Measurements from ENCODE around the gene NATD1.
"Not testable (repeated sequence)": the region's sequence is repeated elsewhere in the genome, so short reads cannot be mapped to it uniquely, and the experiment has no call there.

The NATD1 gene

DNA sequence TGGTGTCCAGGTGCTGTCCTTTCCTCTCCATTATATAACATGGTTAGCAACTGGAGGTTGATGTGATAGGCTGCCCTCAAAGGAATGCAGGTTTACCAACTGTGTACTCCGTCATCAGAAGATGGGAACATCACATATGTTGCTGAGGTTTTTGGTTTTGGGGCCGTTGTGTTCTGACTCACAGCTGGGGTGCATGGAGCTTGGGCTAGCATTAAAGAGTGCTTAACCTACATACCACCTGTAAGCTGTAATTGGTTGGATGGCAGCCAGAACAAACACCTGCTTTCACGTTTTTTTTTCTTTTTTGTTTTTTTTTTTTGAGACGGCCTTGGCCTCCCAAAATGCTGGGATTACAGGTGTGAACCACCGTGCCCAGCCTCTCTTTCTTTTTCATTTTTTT lies 60.2 kb downstream of the NATD1 start:
- Histone ChIP-seq H3K27me3 (ENCODE audit: control insufficient read depth, insufficient read depth, low read length) (no peaks in the 10 kb centered on the region), H3K9me3 (ENCODE audit: control insufficient read depth, low read length) (no peaks in the 10 kb centered on the region), H3K36me3 (ENCODE audit: control insufficient read depth, insufficient read depth, low read length) (no peaks in the 10 kb centered on the region), H3K27ac (no peak overlapping the region), H3K4me3 (ENCODE audit: low read depth, low read length) (no peak overlapping the region), H3K4me1 (no peaks in the 10 kb centered on the region), H3K4me2 (ENCODE audit: low read length) (no peak overlapping the region), H3K79me2 (peaks cover 7% of the 10 kb centered on the region), H2AFZ (no peak overlapping the region), H3K9ac (no peak overlapping the region)
- TF ChIP-seq, protein P1, sequence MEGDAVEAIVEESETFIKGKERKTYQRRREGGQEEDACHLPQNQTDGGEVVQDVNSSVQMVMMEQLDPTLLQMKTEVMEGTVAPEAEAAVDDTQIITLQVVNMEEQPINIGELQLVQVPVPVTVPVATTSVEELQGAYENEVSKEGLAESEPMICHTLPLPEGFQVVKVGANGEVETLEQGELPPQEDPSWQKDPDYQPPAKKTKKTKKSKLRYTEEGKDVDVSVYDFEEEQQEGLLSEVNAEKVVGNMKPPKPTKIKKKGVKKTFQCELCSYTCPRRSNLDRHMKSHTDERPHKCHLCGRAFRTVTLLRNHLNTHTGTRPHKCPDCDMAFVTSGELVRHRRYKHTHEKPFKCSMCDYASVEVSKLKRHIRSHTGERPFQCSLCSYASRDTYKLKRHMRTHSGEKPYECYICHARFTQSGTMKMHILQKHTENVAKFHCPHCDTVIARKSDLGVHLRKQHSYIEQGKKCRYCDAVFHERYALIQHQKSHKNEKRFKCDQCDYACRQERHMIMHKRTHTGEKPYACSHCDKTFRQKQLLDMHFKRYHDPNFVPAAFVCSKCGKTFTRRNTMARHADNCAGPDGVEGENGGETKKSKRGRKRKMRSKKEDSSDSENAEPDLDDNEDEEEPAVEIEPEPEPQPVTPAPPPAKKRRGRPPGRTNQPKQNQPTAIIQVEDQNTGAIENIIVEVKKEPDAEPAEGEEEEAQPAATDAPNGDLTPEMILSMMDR (IDR thresholded peaks at IDR 0.05) = no peak

DNA sequence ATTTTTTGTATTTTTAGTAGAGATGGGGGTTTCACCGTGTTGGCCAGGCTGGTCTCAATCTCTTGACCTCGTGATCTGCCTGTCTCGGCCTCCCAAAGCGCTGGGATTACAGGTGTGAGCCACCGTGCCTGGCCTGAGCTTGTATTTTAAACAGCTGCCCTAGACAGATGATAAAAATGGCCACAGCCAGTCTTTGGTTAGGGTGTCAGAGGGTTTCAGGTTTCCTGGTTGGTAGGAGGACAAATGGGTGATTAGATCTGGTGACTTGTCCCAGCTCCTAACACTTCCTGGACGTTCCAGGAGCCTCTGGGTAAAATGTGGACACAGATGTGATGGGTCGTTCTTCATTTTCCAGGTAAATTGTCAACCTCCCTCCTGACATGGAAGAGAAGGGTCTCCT lies 60.8 kb downstream of the NATD1 start:
- H2AFZ ChIP-seq; H3K27ac ChIP-seq; H3K4me3 ChIP-seq (ENCODE audit: low read depth, low read length); H3K79me2 ChIP-seq; H3K9me3 ChIP-seq (ENCODE audit: control insufficient read depth, low read length); H3K4me1 ChIP-seq; H3K9ac ChIP-seq; H3K4me2 ChIP-seq (ENCODE audit: low read length); H3K36me3 ChIP-seq (ENCODE audit: control insufficient read depth, insufficient read depth, low read length); H3K27me3 ChIP-seq (ENCODE audit: control insufficient read depth, insufficient read depth, low read length): not testable (repeated sequence)

DNA sequence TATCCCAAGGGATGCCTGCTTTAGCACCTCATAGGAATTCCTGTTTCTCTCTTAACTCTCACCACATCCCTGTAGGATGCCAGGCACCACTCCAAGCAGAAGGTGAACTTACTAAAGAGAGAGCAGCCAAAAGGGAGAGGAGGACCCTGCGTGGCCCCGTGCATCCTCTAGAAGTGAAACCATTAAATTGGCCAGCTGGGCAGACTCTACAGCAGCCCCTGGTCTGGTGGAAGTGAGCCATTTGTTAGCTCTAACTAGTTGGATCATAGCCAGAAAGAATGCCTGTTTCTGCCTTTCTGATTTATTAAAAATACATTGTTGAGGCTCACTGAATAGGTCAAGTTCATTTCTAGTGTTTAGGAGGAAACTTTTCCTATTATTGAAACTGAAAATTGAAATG lies 61.5 kb downstream of the NATD1 start:
- Histone ChIP-seq H3K79me2 (peaks cover 2% of the 10 kb centered on the region), H3K27ac (no peak overlapping the region), H3K4me2 (ENCODE audit: low read length) (no peak overlapping the region), H3K4me1 (no peaks in the 10 kb centered on the region), H3K36me3 (ENCODE audit: control insufficient read depth, insufficient read depth, low read length) (no peaks in the 10 kb centered on the region), H3K9ac (no peak overlapping the region), H3K9me3 (ENCODE audit: control insufficient read depth, low read length) (no peaks in the 10 kb centered on the region), H3K27me3 (ENCODE audit: control insufficient read depth, insufficient read depth, low read length) (no peaks in the 10 kb centered on the region), H2AFZ (no peak overlapping the region), H3K4me3 (ENCODE audit: low read depth, low read length) (no peak overlapping the region)
- TF ChIP-seq, protein P1 (IDR thresholded peaks at IDR 0.05) = no peak

DNA sequence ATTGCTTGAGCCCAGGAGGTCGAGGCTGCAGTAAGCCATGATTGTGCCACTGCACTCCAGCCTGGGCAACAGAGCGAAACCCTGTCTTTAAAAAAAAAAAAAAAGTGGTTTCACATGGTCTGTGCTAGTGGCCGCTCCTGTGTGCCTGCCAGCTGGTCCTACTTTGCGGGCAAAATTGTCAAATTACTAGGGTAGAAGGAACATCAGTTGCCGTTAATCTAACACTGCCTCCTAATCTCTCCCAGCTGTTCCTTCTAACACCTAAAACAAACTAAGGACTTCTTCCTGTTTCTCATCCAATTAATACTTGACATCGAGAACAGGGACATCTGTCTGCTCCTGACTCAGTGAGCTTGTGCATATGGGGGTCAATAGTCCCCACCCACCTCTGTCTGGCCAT lies 63.1 kb downstream of the NATD1 start:
- H3K79me2 ChIP-seq = no peaks in the 10 kb centered on the region
- H3K4me3 ChIP-seq (ENCODE audit: low read depth, low read length) = no peak overlapping the region
- TF ChIP-seq, protein P1 (IDR thresholded peaks at IDR 0.05) = no peak
- H2AFZ ChIP-seq = no peak overlapping the region
- H3K4me1 ChIP-seq = no peaks in the 10 kb centered on the region
- H3K4me2 ChIP-seq (ENCODE audit: low read length) = no peak overlapping the region
- no peak overlapping the region for H3K27ac ChIP-seq
- no peak overlapping the region for H3K9ac ChIP-seq
- H3K9me3 ChIP-seq (ENCODE audit: control insufficient read depth, low read length) = no peaks in the 10 kb centered on the region
- H3K27me3 ChIP-seq (ENCODE audit: control insufficient read depth, insufficient read depth, low read length) = no peaks in the 10 kb centered on the region
- H3K36me3 ChIP-seq (ENCODE audit: control insufficient read depth, insufficient read depth, low read length) = no peaks in the 10 kb centered on the region

DNA sequence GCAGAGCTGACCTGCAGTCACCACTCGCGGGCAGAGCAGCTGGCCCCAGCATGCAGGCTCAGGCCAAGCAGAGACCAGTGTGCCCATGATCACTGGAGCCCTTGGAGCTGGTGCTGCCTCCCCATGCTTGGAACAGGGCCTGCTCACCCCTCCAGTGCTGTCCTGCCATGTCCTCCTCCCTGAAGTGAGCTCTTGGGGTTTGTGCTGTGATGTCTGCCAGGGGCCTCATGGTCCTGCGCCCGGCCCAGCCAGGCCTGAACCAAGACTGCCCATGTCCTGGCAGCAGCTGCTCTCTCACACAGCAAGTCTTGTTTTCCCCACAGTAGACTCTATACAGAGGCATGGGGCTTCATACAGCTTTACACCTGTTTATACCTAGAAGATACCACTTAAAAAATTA lies 63.8 kb downstream of the NATD1 start:
- Histone ChIP-seq H3K79me2 (no peaks in the 10 kb centered on the region), H3K27ac (no peak overlapping the region), H2AFZ (no peak overlapping the region), H3K4me2 (ENCODE audit: low read length) (no peak overlapping the region), H3K9me3 (ENCODE audit: control insufficient read depth, low read length) (no peaks in the 10 kb centered on the region), H3K4me1 (no peaks in the 10 kb centered on the region), H3K9ac (no peak overlapping the region), H3K36me3 (ENCODE audit: control insufficient read depth, insufficient read depth, low read length) (no peaks in the 10 kb centered on the region), H3K4me3 (ENCODE audit: low read depth, low read length) (no peak overlapping the region), H3K27me3 (ENCODE audit: control insufficient read depth, insufficient read depth, low read length) (no peaks in the 10 kb centered on the region)
- TF ChIP-seq, protein P1 (IDR thresholded peaks at IDR 0.05) = no peak

Measured in parathyroid adenoma (tissue), 2 donors.